HEK293 (cell line): ENCODE data around the gene KCNMA1.

Experiments
- CTCF ChIA-PET: fragments of 350-600 bp; formaldehyde crosslinking; extraction: SDS; loops from one replicate; lab custom pipeline; 2021; ENCODE audit warnings: antibody characterized with exemption; lab: Yijun Ruan, JAX
- POLR2A ChIA-PET: fragments of 300-600 bp; formaldehyde crosslinking; extraction: SDS; loops from one replicate; lab custom pipeline; 2020; ENCODE audit warnings: antibody characterized with exemption, inconsistent platforms; lab: Yijun Ruan, JAX
- H3K27ac ChIP-seq: fragments of 200-500 bp; sonication (Bioruptor generic); 2 replicates; pipeline ENCODE4 v1.5.1; 2014; ENCODE audit warnings: low read depth, low read length, control low read depth, inconsistent platforms; ENCODE audit errors: extremely low read depth
- H3K36me3 ChIP-seq, 2 experiments: fragments of 200-500 bp in 1 of 2; sonication (Bioruptor generic) in 1 of 2; 1 replicate in 1 of 2; 2 replicates in 1 of 2; pipeline ENCODE4 v1.5.1; 2014 to 2017; ENCODE audit warnings: inconsistent platforms in 2 of 2, low read length in 2 of 2; ENCODE audit not compliant: control insufficient read depth in 2 of 2, insufficient read depth in 1 of 2
- H3K4me1 ChIP-seq: fragments of 200-500 bp; sonication (Bioruptor generic); 2 replicates; pipeline ENCODE4 v1.5.1; 2014; ENCODE audit warnings: mild to moderate bottlenecking, low read length, inconsistent platforms; ENCODE audit not compliant: control insufficient read depth, insufficient read depth
- H3K4me3 ChIP-seq: 2 replicates; pipeline ENCODE4 v1.5.1; 2011; ENCODE audit warnings: low read depth, mild to moderate bottlenecking, control low read depth, low read length, moderate library complexity
- H3K9me3 ChIP-seq: fragments of 200-500 bp; sonication (Bioruptor generic); 2 replicates; pipeline ENCODE4 v1.5.1; 2014; ENCODE audit warnings: low read depth, low read length, inconsistent platforms; ENCODE audit not compliant: control insufficient read depth, insufficient read depth
- KLF8 ChIP-seq: fragments of 450-650 bp; formaldehyde crosslinking; IDR thresholded peaks from 2 replicates; pipeline ENCODE4 v1.5.1; 2016; ENCODE audit warnings: missing biosample characterization, missing genetic modification characterization
- PRDM4 ChIP-seq: fragments of 450-650 bp; formaldehyde crosslinking; IDR thresholded peaks from 2 replicates; pipeline ENCODE4 v1.5.1; 2017; ENCODE audit warnings: missing biosample characterization, missing genetic modification characterization
- SP2 ChIP-seq: fragments of 450-650 bp; formaldehyde crosslinking; IDR thresholded peaks from 2 replicates; pipeline ENCODE4 v1.5.1; 2016; ENCODE audit warnings: missing biosample characterization, missing genetic modification characterization
- ZBTB6 ChIP-seq: fragments of 450-650 bp; formaldehyde crosslinking; IDR thresholded peaks from 2 replicates; pipeline ENCODE4 v1.5.1; 2017; ENCODE audit warnings: missing biosample characterization, missing genetic modification characterization
- ZNF280C ChIP-seq: fragments of 450-650 bp; formaldehyde crosslinking; IDR thresholded peaks from 2 replicates; pipeline ENCODE4 v1.5.1; 2016; ENCODE audit warnings: missing biosample characterization, missing genetic modification characterization
- ZNF350 ChIP-seq: fragments of 450-650 bp; formaldehyde crosslinking; IDR thresholded peaks from 2 replicates; pipeline ENCODE4 v1.5.0; 2017; ENCODE audit warnings: missing biosample characterization, mild to moderate bottlenecking, missing genetic modification characterization
- ZNF423 ChIP-seq: fragments of 450-650 bp; formaldehyde crosslinking; IDR thresholded peaks from 2 replicates; pipeline ENCODE4 v1.5.1; 2016; ENCODE audit warnings: missing biosample characterization, missing genetic modification characterization
- ZNF600 ChIP-seq: fragments of 450-650 bp; formaldehyde crosslinking; IDR thresholded peaks from 2 replicates; pipeline ENCODE4 v1.5.1; 2016; ENCODE audit warnings: missing biosample characterization, missing genetic modification characterization
- ZNF610 ChIP-seq: fragments of 450-650 bp; formaldehyde crosslinking; IDR thresholded peaks from 2 replicates; pipeline ENCODE4 v1.5.1; 2016; ENCODE audit warnings: missing biosample characterization, missing genetic modification characterization, borderline replicate concordance
- ZNF658 ChIP-seq: fragments of 450-650 bp; formaldehyde crosslinking; IDR thresholded peaks from 2 replicates; pipeline ENCODE4; 2016; ENCODE audit warnings: missing biosample characterization, missing genetic modification characterization
- ZNF76 ChIP-seq: fragments of 450-650 bp; formaldehyde crosslinking; IDR thresholded peaks from 2 replicates; pipeline ENCODE4; 2016; ENCODE audit warnings: low read depth, missing biosample characterization, missing genetic modification characterization, borderline replicate concordance
- ZNF837 ChIP-seq: fragments of 450-650 bp; formaldehyde crosslinking; IDR thresholded peaks from 2 replicates; pipeline ENCODE4 v1.5.1; 2016; ENCODE audit warnings: missing biosample characterization, missing genetic modification characterization
- TF ChIP-seq, protein P1 (sequence below): fragments of 450-650 bp; formaldehyde crosslinking; IDR thresholded peaks from 2 replicates; pipeline ENCODE4 v1.5.1; 2016; ENCODE audit warnings: missing biosample characterization, missing genetic modification characterization, low read depth
- TF ChIP-seq, protein P2 (sequence below): fragments of 450-650 bp; formaldehyde crosslinking; IDR thresholded peaks from 2 replicates; pipeline ENCODE4 v1.5.0; 2017; ENCODE audit warnings: missing biosample characterization, missing genetic modification characterization, borderline replicate concordance
- TF ChIP-seq, protein P3 (sequence below): fragments of 450-650 bp; formaldehyde crosslinking; IDR thresholded peaks from 2 replicates; pipeline ENCODE4 v1.5.1; 2017; ENCODE audit warnings: missing biosample characterization, missing genetic modification characterization
- TF ChIP-seq, protein P4 (sequence below): fragments of 450-650 bp; formaldehyde crosslinking; IDR thresholded peaks from 2 replicates; pipeline ENCODE4 v1.5.1; 2016; ENCODE audit warnings: missing biosample characterization, missing genetic modification characterization

Gene KCNMA1

GRCh38 chr10:77590344-77591237, 47.0 kb downstream of the KCNMA1 start:
- CTCF ChIA-PET = interaction anchor here (0.6 to 0.7 kb wide), 3 partner anchors 28 to 496 kb away, joined by 3 to 10 read pairs (median 3); no protein-coding TSS in a partner anchor
- POLR2A ChIA-PET = no interaction called here

More at GRCh38 chr10:77590344-77591237, 47.0 kb downstream of the KCNMA1 start:
- no peaks in the 10 kb centered on the region for H3K36me3 ChIP-seq
- TF ChIP-seq ZNF837 = no peak
- TF ChIP-seq, protein P1, sequence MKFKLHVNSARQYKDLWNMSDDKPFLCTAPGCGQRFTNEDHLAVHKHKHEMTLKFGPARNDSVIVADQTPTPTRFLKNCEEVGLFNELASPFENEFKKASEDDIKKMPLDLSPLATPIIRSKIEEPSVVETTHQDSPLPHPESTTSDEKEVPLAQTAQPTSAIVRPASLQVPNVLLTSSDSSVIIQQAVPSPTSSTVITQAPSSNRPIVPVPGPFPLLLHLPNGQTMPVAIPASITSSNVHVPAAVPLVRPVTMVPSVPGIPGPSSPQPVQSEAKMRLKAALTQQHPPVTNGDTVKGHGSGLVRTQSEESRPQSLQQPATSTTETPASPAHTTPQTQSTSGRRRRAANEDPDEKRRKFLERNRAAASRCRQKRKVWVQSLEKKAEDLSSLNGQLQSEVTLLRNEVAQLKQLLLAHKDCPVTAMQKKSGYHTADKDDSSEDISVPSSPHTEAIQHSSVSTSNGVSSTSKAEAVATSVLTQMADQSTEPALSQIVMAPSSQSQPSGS (tag by site-specific recombination) = no peak
- no peak for TF ChIP-seq ZBTB6 (tag by site-specific recombination)
- no peak for TF ChIP-seq ZNF350 (tag by site-specific recombination)
- TF ChIP-seq, protein P2, sequence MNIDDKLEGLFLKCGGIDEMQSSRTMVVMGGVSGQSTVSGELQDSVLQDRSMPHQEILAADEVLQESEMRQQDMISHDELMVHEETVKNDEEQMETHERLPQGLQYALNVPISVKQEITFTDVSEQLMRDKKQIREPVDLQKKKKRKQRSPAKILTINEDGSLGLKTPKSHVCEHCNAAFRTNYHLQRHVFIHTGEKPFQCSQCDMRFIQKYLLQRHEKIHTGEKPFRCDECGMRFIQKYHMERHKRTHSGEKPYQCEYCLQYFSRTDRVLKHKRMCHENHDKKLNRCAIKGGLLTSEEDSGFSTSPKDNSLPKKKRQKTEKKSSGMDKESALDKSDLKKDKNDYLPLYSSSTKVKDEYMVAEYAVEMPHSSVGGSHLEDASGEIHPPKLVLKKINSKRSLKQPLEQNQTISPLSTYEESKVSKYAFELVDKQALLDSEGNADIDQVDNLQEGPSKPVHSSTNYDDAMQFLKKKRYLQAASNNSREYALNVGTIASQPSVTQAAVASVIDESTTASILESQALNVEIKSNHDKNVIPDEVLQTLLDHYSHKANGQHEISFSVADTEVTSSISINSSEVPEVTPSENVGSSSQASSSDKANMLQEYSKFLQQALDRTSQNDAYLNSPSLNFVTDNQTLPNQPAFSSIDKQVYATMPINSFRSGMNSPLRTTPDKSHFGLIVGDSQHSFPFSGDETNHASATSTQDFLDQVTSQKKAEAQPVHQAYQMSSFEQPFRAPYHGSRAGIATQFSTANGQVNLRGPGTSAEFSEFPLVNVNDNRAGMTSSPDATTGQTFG (tag by site-specific recombination) = no peak
- TF ChIP-seq ZNF76 (tag by site-specific recombination) = no peak
- TF ChIP-seq ZNF423 (tag by site-specific recombination) = no peak
- no peak for TF ChIP-seq ZNF600 (tag by site-specific recombination)
- TF ChIP-seq ZNF280C (tag by site-specific recombination) = no peak
- no peak for TF ChIP-seq SP2 (tag by site-specific recombination)
- no peak for TF ChIP-seq ZNF610
- TF ChIP-seq, protein P3, sequence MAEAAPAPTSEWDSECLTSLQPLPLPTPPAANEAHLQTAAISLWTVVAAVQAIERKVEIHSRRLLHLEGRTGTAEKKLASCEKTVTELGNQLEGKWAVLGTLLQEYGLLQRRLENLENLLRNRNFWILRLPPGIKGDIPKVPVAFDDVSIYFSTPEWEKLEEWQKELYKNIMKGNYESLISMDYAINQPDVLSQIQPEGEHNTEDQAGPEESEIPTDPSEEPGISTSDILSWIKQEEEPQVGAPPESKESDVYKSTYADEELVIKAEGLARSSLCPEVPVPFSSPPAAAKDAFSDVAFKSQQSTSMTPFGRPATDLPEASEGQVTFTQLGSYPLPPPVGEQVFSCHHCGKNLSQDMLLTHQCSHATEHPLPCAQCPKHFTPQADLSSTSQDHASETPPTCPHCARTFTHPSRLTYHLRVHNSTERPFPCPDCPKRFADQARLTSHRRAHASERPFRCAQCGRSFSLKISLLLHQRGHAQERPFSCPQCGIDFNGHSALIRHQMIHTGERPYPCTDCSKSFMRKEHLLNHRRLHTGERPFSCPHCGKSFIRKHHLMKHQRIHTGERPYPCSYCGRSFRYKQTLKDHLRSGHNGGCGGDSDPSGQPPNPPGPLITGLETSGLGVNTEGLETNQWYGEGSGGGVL (tag by site-specific recombination) = no peak
- TF ChIP-seq, protein P4, sequence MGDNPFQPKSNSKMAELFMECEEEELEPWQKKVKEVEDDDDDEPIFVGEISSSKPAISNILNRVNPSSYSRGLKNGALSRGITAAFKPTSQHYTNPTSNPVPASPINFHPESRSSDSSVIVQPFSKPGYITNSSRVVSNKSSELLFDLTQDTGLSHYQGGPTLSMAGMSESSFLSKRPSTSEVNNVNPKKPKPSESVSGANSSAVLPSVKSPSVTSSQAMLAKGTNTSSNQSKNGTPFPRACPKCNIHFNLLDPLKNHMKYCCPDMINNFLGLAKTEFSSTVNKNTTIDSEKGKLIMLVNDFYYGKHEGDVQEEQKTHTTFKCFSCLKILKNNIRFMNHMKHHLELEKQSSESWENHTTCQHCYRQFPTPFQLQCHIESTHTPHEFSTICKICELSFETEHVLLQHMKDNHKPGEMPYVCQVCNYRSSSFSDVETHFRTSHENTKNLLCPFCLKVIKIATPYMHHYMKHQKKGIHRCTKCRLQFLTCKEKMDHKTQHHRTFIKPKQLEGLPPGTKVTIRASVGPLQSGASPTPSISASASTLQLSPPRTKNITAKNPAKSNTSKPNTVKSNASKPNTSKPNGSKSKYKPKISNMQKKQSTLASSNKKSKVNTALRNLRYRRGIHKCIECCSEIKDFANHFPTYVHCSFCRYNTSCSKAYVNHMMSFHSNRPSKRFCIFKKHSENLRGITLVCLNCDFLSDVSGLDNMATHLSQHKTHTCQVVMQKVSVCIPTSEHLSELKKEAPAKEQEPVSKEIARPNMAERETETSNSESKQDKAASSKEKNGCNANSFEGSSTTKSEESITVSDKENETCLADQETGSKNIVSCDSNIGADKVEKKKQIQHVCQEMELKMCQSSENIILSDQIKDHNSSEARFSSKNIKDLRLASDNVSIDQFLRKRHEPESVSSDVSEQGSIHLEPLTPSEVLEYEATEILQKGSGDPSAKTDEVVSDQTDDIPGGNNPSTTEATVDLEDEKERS (tag by site-specific recombination) = no peak
- no peak for TF ChIP-seq PRDM4
- no peak for TF ChIP-seq KLF8 (tag by site-specific recombination)
- TF ChIP-seq ZNF658 (tag by site-specific recombination) = no peak
- H3K4me3 ChIP-seq = no peak overlapping the region
- peaks cover 3% of the 10 kb centered on the region; the same call in 1 of the 2 replicates for H3K4me1 ChIP-seq
- H3K27ac ChIP-seq = no peak overlapping the region
- no peaks in the 10 kb centered on the region for H3K9me3 ChIP-seq
